DND-41 (cell line): ENCODE results near the gene APOLD1.

ENCODE experiments used
- CTCF ChIP-seq: IDR thresholded peaks from 2 replicates; pipeline ENCODE4 v1.5.1; 2012; ENCODE audit warnings: borderline replicate concordance, low read length, moderate library complexity, mild to moderate bottlenecking; ENCODE audit not compliant: poor library complexity, severe bottlenecking; ENCODE audit errors: extremely low read depth
- EZH2 ChIP-seq: IDR thresholded peaks from 3 replicates; pipeline ENCODE4 v1.6.1; 2012; ENCODE audit warnings: borderline replicate concordance, low read depth, mild to moderate bottlenecking, moderate library complexity, low read length, inconsistent platforms; ENCODE audit not compliant: severe bottlenecking

- no peak for TF ChIP-seq CTCF
- no peak for TF ChIP-seq EZH2
These were observed at the start of gene APOLD1 for GRCh38 chr12:12784911-12785814.
